SK-N-SH (cell line): ENCODE measurements around the gene RWDD4. TPM values are rescaled to one million over a fixed set of nuclear protein-coding genes. Genes with fewer than 3 reads are reported as not detected.

Experiments
- CTCF ChIA-PET: fragments of 300-600, 350-600 bp; formaldehyde crosslinking; extraction: SDS; loops from one replicate; lab custom pipeline; 2021; lab: Yijun Ruan, JAX
- POLR2A ChIA-PET: fragments of 350-600 bp; sonication (Branson Sonifier 250); formaldehyde crosslinking; extraction: SDS; loops from one replicate; lab custom pipeline; 2020; ENCODE audit warnings: antibody characterized with exemption, inconsistent platforms; lab: Yijun Ruan, JAX
- DNase-seq: peaks from one replicate; pipeline ENCODE4 v3.0.0; 2012
- H2AFZ ChIP-seq: fragments of 200-600 bp; sonication (generic); 2 replicates; pipeline ENCODE4 v1.8.1; 2016; ENCODE audit warnings: antibody characterized with exemption, mild to moderate bottlenecking, low read depth
- H3F3A ChIP-seq: fragments of 200-600 bp; sonication (generic); replicated peaks from 2 replicates; pipeline ENCODE3; 2016; ENCODE audit warnings: antibody characterized with exemption, mild to moderate bottlenecking; ENCODE audit not compliant: insufficient read depth
- H3K27ac ChIP-seq, 2 experiments: fragments of 200-500 bp in 1 of 2; fragments of 200-600 bp in 1 of 2; sonication (Bioruptor generic) in 1 of 2; sonication (generic), shearing (Covaris generic) in 1 of 2; 2 replicates each; pipeline versions ENCODE4 v1.5.1 to v1.6.1; 2014 to 2016; ENCODE audit warnings: low read depth in 2 of 2, inconsistent platforms in 1 of 2, low read length in 1 of 2, mild to moderate bottlenecking in 1 of 2, mixed read lengths in 1 of 2
- H3K27me3 ChIP-seq: fragments of 200-600 bp; sonication (generic), shearing (Covaris generic); 2 replicates; pipeline ENCODE4 v1.6.1; 2016; ENCODE audit warnings: mixed run types; ENCODE audit not compliant: insufficient read depth
- H3K36me3 ChIP-seq, 2 experiments: fragments of 200-500 bp in 1 of 2; fragments of 200-600 bp in 1 of 2; sonication (Bioruptor generic) in 1 of 2; sonication (generic) in 1 of 2; replicated peaks in 1 of 2; 2 replicates each; pipeline versions ENCODE3 to v1.5.1; 2014 to 2016; ENCODE audit warnings: low read length in 1 of 2, mild to moderate bottlenecking in 1 of 2; ENCODE audit not compliant: insufficient read depth in 2 of 2, control insufficient read depth in 1 of 2
- H3K4me1 ChIP-seq, 2 experiments: fragments of 200-500 bp in 1 of 2; fragments of 200-600 bp in 1 of 2; sonication (Bioruptor generic) in 1 of 2; sonication (generic), shearing (Covaris generic) in 1 of 2; 2 replicates each; pipeline versions ENCODE4 v1.5.1 to v1.6.1; 2014 to 2016; ENCODE audit warnings: low read depth in 1 of 2, low read length in 1 of 2, mixed run types in 1 of 2; ENCODE audit not compliant: insufficient read depth in 2 of 2, control insufficient read depth in 1 of 2
- H3K4me2 ChIP-seq: fragments of 200-600 bp; sonication (generic), shearing (Covaris generic); 2 replicates; pipeline ENCODE4 v1.6.1; 2017; ENCODE audit warnings: mixed run types
- H3K4me3 ChIP-seq, 2 experiments: fragments of 200-500 bp in 1 of 2; fragments of 200-600 bp in 1 of 2; sonication (Bioruptor generic) in 1 of 2; sonication (generic), shearing (Covaris generic) in 1 of 2; 2 replicates each; pipeline versions ENCODE4 v1.5.1 to v1.8.1; 2014 to 2016; ENCODE audit warnings: low read depth in 2 of 2, inconsistent platforms in 1 of 2, low read length in 1 of 2, mild to moderate bottlenecking in 1 of 2, mixed read lengths in 1 of 2, moderate library complexity in 1 of 2
- H3K79me2 ChIP-seq: fragments of 200-600 bp; sonication (generic); 2 replicates; pipeline ENCODE4 v1.8.1; 2017; ENCODE audit warnings: mild to moderate bottlenecking; ENCODE audit not compliant: insufficient read depth
- H3K9ac ChIP-seq: fragments of 200-600 bp; sonication (generic); 2 replicates; pipeline ENCODE4 v1.6.1; 2017; ENCODE audit warnings: mixed run types
- H3K9me2 ChIP-seq: fragments of 200-600 bp; sonication (generic); 2 replicates; pipeline ENCODE4 v1.6.1; 2017; ENCODE audit warnings: mixed run types
- H3K9me3 ChIP-seq: fragments of 200-600 bp; sonication (generic); 2 replicates; pipeline ENCODE4 v1.6.1; 2017; ENCODE audit warnings: mixed run types, mild to moderate bottlenecking, moderate library complexity
- H4K20me1 ChIP-seq: fragments of 200-600 bp; sonication (generic); 2 replicates; pipeline ENCODE4 v1.6.1; 2017; ENCODE audit warnings: mild to moderate bottlenecking, mixed run types; ENCODE audit not compliant: insufficient read depth
- FOXJ3 ChIP-seq: sonication (generic); formaldehyde crosslinking; IDR thresholded peaks from 2 replicates; pipeline ENCODE4 v1.5.1; 2020; ENCODE audit warnings: mild to moderate bottlenecking, missing genetic modification reagents
- GABPA ChIP-seq: IDR thresholded peaks from 2 replicates; pipeline ENCODE4 v1.4.0; 2012; ENCODE audit warnings: low read depth, mild to moderate bottlenecking
- MXI1 ChIP-seq: IDR thresholded peaks from 2 replicates; pipeline ENCODE4 v1.6.1; 2012; ENCODE audit warnings: mild to moderate bottlenecking, low read depth, low read length, improper control_type of control experiment
- NFIC ChIP-seq: IDR thresholded peaks from 2 replicates; pipeline ENCODE4 v1.4.0; 2012; ENCODE audit warnings: borderline replicate concordance
- NRF1 ChIP-seq: IDR thresholded peaks from 2 replicates; pipeline ENCODE4 v1.6.1; 2012; ENCODE audit warnings: low read depth, mild to moderate bottlenecking, low read length
- POLR2AphosphoS5 ChIP-seq: IDR thresholded peaks from 2 replicates; pipeline ENCODE4 v1.6.1; 2012; ENCODE audit warnings: low read depth, low read length
- RAD21 ChIP-seq: IDR thresholded peaks from 2 replicates; pipeline ENCODE4 v1.6.1; 2012; ENCODE audit warnings: mild to moderate bottlenecking, low read length
- RFX5 ChIP-seq: IDR thresholded peaks from 2 replicates; pipeline ENCODE4 v1.6.1; 2012; ENCODE audit warnings: mild to moderate bottlenecking, improper control_type of control experiment, low read length
- RXRA ChIP-seq: IDR thresholded peaks from 2 replicates; pipeline ENCODE4 v1.4.0; 2012; ENCODE audit warnings: low read depth, mild to moderate bottlenecking, borderline replicate concordance
- SIN3A ChIP-seq: IDR thresholded peaks from 2 replicates; pipeline ENCODE4 v1.6.1; 2012; ENCODE audit warnings: low read depth, mild to moderate bottlenecking, low read length, moderate library complexity, borderline replicate concordance
- SMC3 ChIP-seq: IDR thresholded peaks from 2 replicates; pipeline ENCODE4 v1.6.1; 2012; ENCODE audit warnings: low read depth, low read length, improper control_type of control experiment
- TAF1 ChIP-seq: IDR thresholded peaks from 2 replicates; pipeline ENCODE4 v1.6.1; 2012; ENCODE audit warnings: low read depth, mild to moderate bottlenecking, low read length, moderate library complexity, borderline replicate concordance
- TCF12 ChIP-seq: IDR thresholded peaks from 2 replicates; pipeline ENCODE4 v1.4.0; 2012
- TEAD4 ChIP-seq: IDR thresholded peaks from 2 replicates; pipeline ENCODE4 v1.4.0; 2012; ENCODE audit warnings: mild to moderate bottlenecking, borderline replicate concordance; ENCODE audit not compliant: insufficient read depth
- YY1 ChIP-seq: IDR thresholded peaks from 2 replicates; pipeline ENCODE4 v1.4.0; 2012; ENCODE audit warnings: low read depth, mild to moderate bottlenecking
- WGBS: methylation state at CpG from one replicate; pipeline ENCODE4 v1.1.6; 2017; ENCODE audit warnings: low lambda C conversion rate; 5-methylcytosine and 5-hydroxymethylcytosine counted together
- polyA plus RNA-seq, 3 experiments: library from polyadenylated mRNA; depleted of rRNA; stranded (reverse); fragments of >200 nt; gene quantifications; 2 replicates each; pipeline ENCODE4 v1.2.3, GENCODE V29; 2012
- TF ChIP-seq, protein P1 (sequence below): IDR thresholded peaks from 2 replicates; pipeline ENCODE4 v1.6.1; 2012; ENCODE audit warnings: mild to moderate bottlenecking, low read depth, low read length, moderate library complexity
- TF ChIP-seq, protein P2 (sequence below): fragments of 150-350 bp; IDR thresholded peaks from 2 replicates; pipeline ENCODE4 v1.6.1; 2016; ENCODE audit warnings: mild to moderate bottlenecking, low read depth, low read length
- TF ChIP-seq, protein P3 (sequence below): fragments of 200-600 bp; sonication (generic); IDR thresholded peaks from 2 replicates; pipeline ENCODE4 v1.6.1; 2017; ENCODE audit warnings: antibody characterized with exemption, mild to moderate bottlenecking, moderate library complexity
- TF ChIP-seq, protein P4 (sequence below): IDR thresholded peaks from 2 replicates; pipeline ENCODE4 v1.4.0; 2012; ENCODE audit warnings: low read depth, borderline replicate concordance

Gene RWDD4
- polyA plus RNA-seq, 1 of the 3 experiments (the other 2 are of a cell fraction): 7.7 TPM

DNA sequence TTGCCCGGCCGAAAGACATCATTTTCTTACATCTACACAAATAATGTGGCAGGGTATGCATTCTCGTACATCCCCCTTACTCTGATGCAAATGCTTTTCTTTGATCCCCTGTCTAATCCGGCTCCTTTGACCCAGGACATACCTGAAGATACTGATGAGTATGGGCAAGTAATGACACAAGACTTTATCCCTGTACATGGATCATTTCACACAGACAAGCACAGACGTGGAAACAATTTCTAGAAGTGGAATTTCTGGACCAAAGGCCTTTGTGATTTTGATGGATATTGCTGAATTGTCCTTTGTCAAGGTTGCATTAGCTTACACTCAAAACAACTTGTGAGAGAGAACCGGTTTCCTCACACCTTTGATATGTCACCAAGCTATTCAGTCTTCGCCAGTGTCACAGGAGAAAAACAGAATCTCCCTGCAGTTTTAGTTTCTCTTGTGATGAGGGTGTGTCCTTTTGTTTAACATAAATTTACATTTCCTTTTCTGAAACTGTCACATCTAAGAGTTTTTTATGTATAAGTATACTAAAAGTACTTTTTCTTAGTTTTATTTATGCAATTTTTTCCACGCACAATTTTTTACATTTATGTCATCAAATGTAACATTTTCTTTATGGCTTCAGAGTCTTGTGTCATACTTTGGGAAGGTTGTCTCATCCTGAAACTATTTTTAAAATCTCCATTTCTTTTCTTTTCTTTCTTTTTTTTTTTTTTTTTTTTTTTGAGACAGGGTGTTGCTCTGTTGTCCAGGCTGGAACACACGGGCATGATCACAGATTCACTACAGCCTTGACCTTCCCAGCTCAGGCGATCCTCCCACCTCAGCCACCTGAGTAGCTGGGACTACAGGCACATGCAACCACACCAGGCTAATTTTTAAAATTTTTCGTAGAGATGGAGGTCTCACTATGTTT is 25.2 kb downstream of the RWDD4 start:
- WGBS: 85% methylated on average over 11 of the region's 11 CpGs
- H3K4me1 ChIP-seq: no peaks in the 10 kb centered on the region
- H3F3A ChIP-seq: no peaks in the 10 kb centered on the region
- H3K9me3 ChIP-seq: no peaks in the 10 kb centered on the region
- ChIA-PET POLR2A (no interaction called here), CTCF (no interaction called here)
- H3K27ac ChIP-seq: no peak overlapping the region
- no peaks in the 10 kb centered on the region for H3K36me3 ChIP-seq
- TF ChIP-seq TCF12 (no peak), RAD21 (no peak), RFX5 (no peak), TEAD4 (no peak), POLR2AphosphoS5 (no peak), SIN3A (no peak), YY1 (no peak), NRF1 (no peak), MXI1 (no peak), RXRA (no peak), NFIC (no peak), GABPA (no peak), TAF1 (no peak), FOXJ3 (CRISPR knock-in tag) (no peak), SMC3 (no peak)
- TF ChIP-seq, protein P1, sequence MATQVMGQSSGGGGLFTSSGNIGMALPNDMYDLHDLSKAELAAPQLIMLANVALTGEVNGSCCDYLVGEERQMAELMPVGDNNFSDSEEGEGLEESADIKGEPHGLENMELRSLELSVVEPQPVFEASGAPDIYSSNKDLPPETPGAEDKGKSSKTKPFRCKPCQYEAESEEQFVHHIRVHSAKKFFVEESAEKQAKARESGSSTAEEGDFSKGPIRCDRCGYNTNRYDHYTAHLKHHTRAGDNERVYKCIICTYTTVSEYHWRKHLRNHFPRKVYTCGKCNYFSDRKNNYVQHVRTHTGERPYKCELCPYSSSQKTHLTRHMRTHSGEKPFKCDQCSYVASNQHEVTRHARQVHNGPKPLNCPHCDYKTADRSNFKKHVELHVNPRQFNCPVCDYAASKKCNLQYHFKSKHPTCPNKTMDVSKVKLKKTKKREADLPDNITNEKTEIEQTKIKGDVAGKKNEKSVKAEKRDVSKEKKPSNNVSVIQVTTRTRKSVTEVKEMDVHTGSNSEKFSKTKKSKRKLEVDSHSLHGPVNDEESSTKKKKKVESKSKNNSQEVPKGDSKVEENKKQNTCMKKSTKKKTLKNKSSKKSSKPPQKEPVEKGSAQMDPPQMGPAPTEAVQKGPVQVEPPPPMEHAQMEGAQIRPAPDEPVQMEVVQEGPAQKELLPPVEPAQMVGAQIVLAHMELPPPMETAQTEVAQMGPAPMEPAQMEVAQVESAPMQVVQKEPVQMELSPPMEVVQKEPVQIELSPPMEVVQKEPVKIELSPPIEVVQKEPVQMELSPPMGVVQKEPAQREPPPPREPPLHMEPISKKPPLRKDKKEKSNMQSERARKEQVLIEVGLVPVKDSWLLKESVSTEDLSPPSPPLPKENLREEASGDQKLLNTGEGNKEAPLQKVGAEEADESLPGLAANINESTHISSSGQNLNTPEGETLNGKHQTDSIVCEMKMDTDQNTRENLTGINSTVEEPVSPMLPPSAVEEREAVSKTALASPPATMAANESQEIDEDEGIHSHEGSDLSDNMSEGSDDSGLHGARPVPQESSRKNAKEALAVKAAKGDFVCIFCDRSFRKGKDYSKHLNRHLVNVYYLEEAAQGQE: no peak
- TF ChIP-seq, protein P2, sequence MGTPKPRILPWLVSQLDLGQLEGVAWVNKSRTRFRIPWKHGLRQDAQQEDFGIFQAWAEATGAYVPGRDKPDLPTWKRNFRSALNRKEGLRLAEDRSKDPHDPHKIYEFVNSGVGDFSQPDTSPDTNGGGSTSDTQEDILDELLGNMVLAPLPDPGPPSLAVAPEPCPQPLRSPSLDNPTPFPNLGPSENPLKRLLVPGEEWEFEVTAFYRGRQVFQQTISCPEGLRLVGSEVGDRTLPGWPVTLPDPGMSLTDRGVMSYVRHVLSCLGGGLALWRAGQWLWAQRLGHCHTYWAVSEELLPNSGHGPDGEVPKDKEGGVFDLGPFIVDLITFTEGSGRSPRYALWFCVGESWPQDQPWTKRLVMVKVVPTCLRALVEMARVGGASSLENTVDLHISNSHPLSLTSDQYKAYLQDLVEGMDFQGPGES: no peak
- TF ChIP-seq, protein P3, sequence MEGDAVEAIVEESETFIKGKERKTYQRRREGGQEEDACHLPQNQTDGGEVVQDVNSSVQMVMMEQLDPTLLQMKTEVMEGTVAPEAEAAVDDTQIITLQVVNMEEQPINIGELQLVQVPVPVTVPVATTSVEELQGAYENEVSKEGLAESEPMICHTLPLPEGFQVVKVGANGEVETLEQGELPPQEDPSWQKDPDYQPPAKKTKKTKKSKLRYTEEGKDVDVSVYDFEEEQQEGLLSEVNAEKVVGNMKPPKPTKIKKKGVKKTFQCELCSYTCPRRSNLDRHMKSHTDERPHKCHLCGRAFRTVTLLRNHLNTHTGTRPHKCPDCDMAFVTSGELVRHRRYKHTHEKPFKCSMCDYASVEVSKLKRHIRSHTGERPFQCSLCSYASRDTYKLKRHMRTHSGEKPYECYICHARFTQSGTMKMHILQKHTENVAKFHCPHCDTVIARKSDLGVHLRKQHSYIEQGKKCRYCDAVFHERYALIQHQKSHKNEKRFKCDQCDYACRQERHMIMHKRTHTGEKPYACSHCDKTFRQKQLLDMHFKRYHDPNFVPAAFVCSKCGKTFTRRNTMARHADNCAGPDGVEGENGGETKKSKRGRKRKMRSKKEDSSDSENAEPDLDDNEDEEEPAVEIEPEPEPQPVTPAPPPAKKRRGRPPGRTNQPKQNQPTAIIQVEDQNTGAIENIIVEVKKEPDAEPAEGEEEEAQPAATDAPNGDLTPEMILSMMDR: no peak
- TF ChIP-seq, protein P4, sequence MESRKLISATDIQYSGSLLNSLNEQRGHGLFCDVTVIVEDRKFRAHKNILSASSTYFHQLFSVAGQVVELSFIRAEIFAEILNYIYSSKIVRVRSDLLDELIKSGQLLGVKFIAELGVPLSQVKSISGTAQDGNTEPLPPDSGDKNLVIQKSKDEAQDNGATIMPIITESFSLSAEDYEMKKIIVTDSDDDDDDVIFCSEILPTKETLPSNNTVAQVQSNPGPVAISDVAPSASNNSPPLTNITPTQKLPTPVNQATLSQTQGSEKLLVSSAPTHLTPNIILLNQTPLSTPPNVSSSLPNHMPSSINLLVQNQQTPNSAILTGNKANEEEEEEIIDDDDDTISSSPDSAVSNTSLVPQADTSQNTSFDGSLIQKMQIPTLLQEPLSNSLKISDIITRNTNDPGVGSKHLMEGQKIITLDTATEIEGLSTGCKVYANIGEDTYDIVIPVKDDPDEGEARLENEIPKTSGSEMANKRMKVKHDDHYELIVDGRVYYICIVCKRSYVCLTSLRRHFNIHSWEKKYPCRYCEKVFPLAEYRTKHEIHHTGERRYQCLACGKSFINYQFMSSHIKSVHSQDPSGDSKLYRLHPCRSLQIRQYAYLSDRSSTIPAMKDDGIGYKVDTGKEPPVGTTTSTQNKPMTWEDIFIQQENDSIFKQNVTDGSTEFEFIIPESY: no peak
- H3K9me2 ChIP-seq: no peaks in the 10 kb centered on the region
- H2AFZ ChIP-seq: no peak overlapping the region; the same call in 1 of the 2 replicates
- no peak for DNase-seq
- H3K4me2 ChIP-seq: no peak overlapping the region
- H3K9ac ChIP-seq: no peak overlapping the region
- H4K20me1 ChIP-seq: no peaks in the 10 kb centered on the region
- no peaks in the 10 kb centered on the region for H3K27me3 ChIP-seq
- no peaks in the 10 kb centered on the region for H3K79me2 ChIP-seq
- no peak overlapping the region for H3K4me3 ChIP-seq
